IMR-90 (cell line): ENCODE data around the gene PTX4.

Experiments used
- BHLHE40 ChIP-seq: fragments of 150-350 bp; IDR thresholded peaks from 2 replicates; pipeline ENCODE4 v1.6.1; 2016; ENCODE audit warnings: mild to moderate bottlenecking, low read depth, low read length
- CEBPB ChIP-seq: IDR thresholded peaks from 2 replicates; pipeline ENCODE4 v1.6.1; 2012; ENCODE audit warnings: low read depth, low read length, improper control_type of control experiment
- CTCF ChIP-seq: conservative IDR thresholded peaks from 2 replicates; pipeline ENCODE4 v1.5.1; 2012; ENCODE audit warnings: mild to moderate bottlenecking, low read depth, low read length, improper control_type of control experiment
- FOS ChIP-seq: fragments of 150-350 bp; IDR thresholded peaks from 2 replicates; pipeline ENCODE4 v1.6.1; 2016; ENCODE audit warnings: low read depth, low read length
- MAFK ChIP-seq: IDR thresholded peaks from 2 replicates; pipeline ENCODE4 v1.6.1; 2012; ENCODE audit warnings: low read depth, low read length, improper control_type of control experiment
- MXI1 ChIP-seq: IDR thresholded peaks from 2 replicates; pipeline ENCODE4 v1.6.1; 2012; ENCODE audit warnings: low read depth, mild to moderate bottlenecking, low read length, moderate library complexity, borderline replicate concordance
- POLR2A ChIP-seq: IDR thresholded peaks from 2 replicates; pipeline ENCODE4 v1.6.1; 2012; ENCODE audit warnings: mild to moderate bottlenecking, low read depth, low read length
- RAD21 ChIP-seq: IDR thresholded peaks from 2 replicates; pipeline ENCODE4 v1.6.1; 2012; ENCODE audit warnings: low read length, improper control_type of control experiment
- RCOR1 ChIP-seq: IDR thresholded peaks from 2 replicates; pipeline ENCODE4 v1.6.1; 2012; ENCODE audit warnings: mild to moderate bottlenecking, low read length, improper control_type of control experiment; ENCODE audit not compliant: insufficient replicate concordance
- RFX5 ChIP-seq: IDR thresholded peaks from 2 replicates; pipeline ENCODE4 v1.8.0; 2012; ENCODE audit warnings: low read depth, mild to moderate bottlenecking, low read length, moderate library complexity
- USF2 ChIP-seq: fragments of 150-350 bp; IDR thresholded peaks from 2 replicates; pipeline ENCODE4 v1.6.1; 2017; ENCODE audit warnings: mild to moderate bottlenecking, antibody characterized with exemption, low read length, low read depth

GRCh38 chr16:1486551-1487390, 2.0 kb downstream of the PTX4 start:
- TF ChIP-seq RCOR1 (no peak), CTCF (no peak), POLR2A (no peak), RAD21 (no peak), FOS (no peak), CEBPB (no peak), RFX5 (no peak), MXI1 (no peak), BHLHE40 (no peak), MAFK (no peak), USF2 (no peak)
